Effector CD8-positive, alpha-beta T cell (primary cell): Measurements from ENCODE around the gene SYT1.

Experiments
- DNase-seq: peaks from one replicate; lab custom pipeline; 2025; lab: John Stamatoyannopoulos, UW

SYT1 gene

GRCh38 chr12:79296133-79296532 is 431.6 kb downstream of the SYT1 start:
- no peak for DNase-seq

- no peak for DNase-seq
Observed at GRCh38 chr12:79296871-79297270, 432.3 kb downstream of the SYT1 start.

GRCh38 chr12:79298506-79298905 is 433.9 kb downstream of the SYT1 start:
- DNase-seq: no peak

GRCh38 chr12:79299447-79300198 is 435.0 kb downstream of the SYT1 start:
- DNase-seq: no peak

- no peak for DNase-seq
Observed at GRCh38 chr12:79300199-79300568, 435.6 kb downstream of the SYT1 start.

- DNase-seq: no peak
Observed at GRCh38 chr12:79301181-79301580, 436.6 kb downstream of the SYT1 start.

- no peak for DNase-seq
Observed at GRCh38 chr12:79302162-79302814, 437.7 kb downstream of the SYT1 start.

GRCh38 chr12:79307340-79307739 is 442.8 kb downstream of the SYT1 start:
- no peak for DNase-seq

- DNase-seq: no peak
Observed at GRCh38 chr12:79309039-79309438, 444.5 kb downstream of the SYT1 start.

GRCh38 chr12:79317179-79317847 is 452.7 kb downstream of the SYT1 start:
- no peak for DNase-seq

GRCh38 chr12:79322905-79323304 is 458.3 kb downstream of the SYT1 start:
- no peak for DNase-seq

- DNase-seq: no peak
Observed at GRCh38 chr12:79324571-79324970, 460.0 kb downstream of the SYT1 start.

- no peak for DNase-seq
Observed at GRCh38 chr12:79326222-79326621, 461.6 kb downstream of the SYT1 start.

- DNase-seq: no peak
Observed at GRCh38 chr12:79326663-79327062, 462.1 kb downstream of the SYT1 start.

- no peak for DNase-seq
Observed at GRCh38 chr12:79327465-79327864, 462.9 kb downstream of the SYT1 start.

- DNase-seq: no peak
Observed at GRCh38 chr12:79329933-79330332, 465.4 kb downstream of the SYT1 start.

- DNase-seq: no peak
Observed at GRCh38 chr12:79331870-79332269, 467.3 kb downstream of the SYT1 start.

- no peak for DNase-seq
Observed at GRCh38 chr12:79333144-79333543, 468.6 kb downstream of the SYT1 start.

- DNase-seq: no peak
Observed at GRCh38 chr12:79337662-79338290, 473.2 kb downstream of the SYT1 start.

GRCh38 chr12:79344855-79345847 is 480.6 kb downstream of the SYT1 start:
- no peak for DNase-seq

- no peak for DNase-seq
Observed at GRCh38 chr12:79347866-79348265, 483.3 kb downstream of the SYT1 start.
